Breast epithelium (tissue), 3 donors: ENCODE measurements around the gene XRN1.
"Not testable (repeated sequence)": the region's sequence is repeated elsewhere in the genome, so short reads cannot be mapped to it uniquely, and the experiment has no call there.

Source experiments
- CTCF ChIP-seq, 3 donors: fragments of 450-650 bp; IDR thresholded peaks; one replicate each; pipeline ENCODE4 v1.5.1; 2016 to 2017; ENCODE audit warnings: antibody characterized with exemption in 3 of 3, mild to moderate bottlenecking in 3 of 3, moderate library complexity in 3 of 3
- POLR2A ChIP-seq: fragments of 450-650 bp; IDR thresholded peaks from one replicate; pipeline ENCODE4 v1.6.1; 2016; ENCODE audit warnings: antibody characterized with exemption, mild to moderate bottlenecking, moderate library complexity
- POLR2AphosphoS5 ChIP-seq, 3 donors: sonication (generic); formaldehyde crosslinking; IDR thresholded peaks; one replicate each; pipeline ENCODE4 v1.6.1; 2017; ENCODE audit warnings: antibody characterized with exemption in 3 of 3

- TF ChIP-seq POLR2A; CTCF (IDR thresholded peaks at IDR 0.05); POLR2AphosphoS5 (IDR thresholded peaks at IDR 0.05): not testable (repeated sequence)
Observed at GRCh38 chr3:142400537-142400936, 47.3 kb downstream of the XRN1 start.
